Measurements from ENCODE around the gene TNNI2. TPM values are rescaled to one million over a fixed set of nuclear protein-coding genes. Genes with fewer than 3 reads are reported as not detected.

TNNI2 gene
- total and polyA plus RNA-seq, 4 donors = 0.22 to 0.28 TPM; not detected in 2

- H3K27ac ChIP-seq (ENCODE audit: low read depth in 1 of 2, low read length in 2 of 2) = peak overlapping the region; percentile 25 to 60
- no peak for DNase-seq (ENCODE audit: low spot score)
- peaks cover 0 to 3% (median 0%) of the 10 kb centered on the region in 4 donors for H3K27me3 ChIP-seq (ENCODE audit: control insufficient read depth in 4 of 4, insufficient read depth in 4 of 4, low read length in 3 of 4)
- H3K4me3 ChIP-seq (ENCODE audit: low read depth in 1 of 3, low read length in 3 of 3) = no peak overlapping the region
- no peaks in the 10 kb centered on the region for H3K36me3 ChIP-seq (ENCODE audit: control insufficient read depth in 4 of 4, insufficient read depth in 3 of 4, low read depth in 1 of 4, low read length in 3 of 4)
- H3K9me3 ChIP-seq (ENCODE audit: control insufficient read depth in 4 of 4, low read length in 3 of 4) = no peaks in the 10 kb centered on the region
- 86% methylated on average over 30 of the region's 30 CpGs for WGBS
- TF ChIP-seq YY1 (IDR thresholded peaks at IDR 0.05) = no peak
- no peak for TF ChIP-seq HNF4G (IDR thresholded peaks at IDR 0.05)
- no peak for TF ChIP-seq CTCF (IDR thresholded peaks at IDR 0.05; ENCODE audit: low read depth, low read length, missing input control)
- TF ChIP-seq ZBTB33 (IDR thresholded peaks at IDR 0.05) = no peak
- H3K4me1 ChIP-seq (ENCODE audit: control insufficient read depth in 4 of 4, insufficient read depth in 4 of 4, low read length in 3 of 4) = peaks cover 0 to 12% (median 6%) of the 10 kb centered on the region in 4 donors
- peak overlapping the region in 1 of 2 donors; percentile 13 for H3K9ac ChIP-seq (ENCODE audit: low read depth in 1 of 2, low read length in 2 of 2)
Observed at GRCh38 chr11:1864831-1865665, 26.3 kb downstream of the TNNI2 start.

- Histone ChIP-seq H3K9ac (ENCODE audit: low read depth in 1 of 2, low read length in 2 of 2) (no peak overlapping the region), H3K27ac (ENCODE audit: low read depth in 1 of 2, low read length in 2 of 2) (no peak overlapping the region), H3K4me1 (ENCODE audit: control insufficient read depth in 4 of 4, insufficient read depth in 4 of 4, low read length in 3 of 4) (peaks cover 0 to 12% (median 7%) of the 10 kb centered on the region in 4 donors), H3K9me3 (ENCODE audit: control insufficient read depth in 4 of 4, low read length in 3 of 4) (no peaks in the 10 kb centered on the region), H3K36me3 (ENCODE audit: control insufficient read depth in 4 of 4, insufficient read depth in 3 of 4, low read depth in 1 of 4, low read length in 3 of 4) (no peaks in the 10 kb centered on the region), H3K27me3 (ENCODE audit: control insufficient read depth in 4 of 4, insufficient read depth in 4 of 4, low read length in 3 of 4) (peaks cover 0 to 3% (median 0%) of the 10 kb centered on the region in 4 donors), H3K4me3 (ENCODE audit: low read depth in 1 of 3, low read length in 3 of 3) (no peak overlapping the region)
- WGBS = 95% methylated on average over 8 of the region's 8 CpGs
- TF ChIP-seq RXRA (IDR thresholded peaks at IDR 0.05) (no peak), HNF4A (conservative IDR thresholded peaks at IDR 0.05) (no peak), FOXA1 (IDR thresholded peaks at IDR 0.05) (no peak), SP1 (IDR thresholded peaks at IDR 0.05) (no peak), RAD21 (IDR thresholded peaks at IDR 0.05) (no peak), NR2F2 (IDR thresholded peaks at IDR 0.05) (no peak), ZBTB33 (IDR thresholded peaks at IDR 0.05) (no peak), ATF3 (IDR thresholded peaks at IDR 0.05) (no peak)
- no peak for DNase-seq (ENCODE audit: low spot score)
Observed at GRCh38 chr11:1866226-1866625, 27.4 kb downstream of the TNNI2 start.
